Lung (tissue), 12 donors: ENCODE data around the gene FYCO1. TPM values are rescaled to one million over a fixed set of nuclear protein-coding genes. Genes with fewer than 3 reads are reported as not detected.

Source experiments
- ATAC-seq: fragments of 200-7000 bp; cut with Tn5 transposase; one replicate; pipeline ENCODE4 v1.9.1; 2020; ENCODE audit warnings: moderate number of reproducible peaks; ENCODE audit not compliant: insufficient read depth, low FRiP score
- DNase-seq, 3 donors: peaks; one replicate each; pipeline ENCODE4 v3.0.0-alpha.2; 2013 to 2017
- H3K27ac ChIP-seq, 2 donors: one replicate each; pipeline ENCODE4 v1.5.1; 2013; ENCODE audit warnings: mild to moderate bottlenecking in 2 of 2, moderate library complexity in 2 of 2, control low read depth in 1 of 2, inconsistent platforms in 1 of 2, low read depth in 1 of 2, low read length in 1 of 2
- H3K27me3 ChIP-seq, 3 donors: one replicate each; pipeline ENCODE4 v1.5.1; 2013; ENCODE audit warnings: low read length in 2 of 3; ENCODE audit not compliant: control insufficient read depth in 3 of 3, insufficient read depth in 3 of 3
- H3K36me3 ChIP-seq, 4 donors: one replicate each; pipeline ENCODE4 v1.5.1; 2013; ENCODE audit warnings: low read length in 4 of 4, mild to moderate bottlenecking in 1 of 4, moderate library complexity in 1 of 4; ENCODE audit not compliant: control insufficient read depth in 4 of 4, insufficient read depth in 4 of 4
- H3K4me1 ChIP-seq, 5 donors: one replicate each; pipeline ENCODE4 v1.5.1; 2013; ENCODE audit warnings: low read length in 5 of 5, mild to moderate bottlenecking in 2 of 5, moderate library complexity in 1 of 5; ENCODE audit not compliant: control insufficient read depth in 5 of 5, insufficient read depth in 5 of 5
- H3K4me3 ChIP-seq: one replicate; pipeline ENCODE4 v1.5.1; 2013; ENCODE audit warnings: mild to moderate bottlenecking, control low read depth, moderate library complexity
- H3K9ac ChIP-seq, 2 donors: one replicate each; pipeline ENCODE4 v1.5.1; 2013; ENCODE audit warnings: low read length in 2 of 2, control low read depth in 1 of 2; ENCODE audit not compliant: insufficient read depth in 1 of 2
- H3K9me3 ChIP-seq, 4 donors: one replicate each; pipeline ENCODE4 v1.5.1; 2013; ENCODE audit warnings: low read length in 3 of 4, mild to moderate bottlenecking in 1 of 4, moderate library complexity in 1 of 4; ENCODE audit not compliant: control insufficient read depth in 4 of 4, insufficient read depth in 3 of 4
- WGBS, 2 donors: extraction: QIAGEN DNeasy Blood & Tissue Kit; methylation state at CpG; one replicate each; pipeline ENCODE4 v1.1.7; 2013; 5-methylcytosine and 5-hydroxymethylcytosine counted together
- polyA plus RNA-seq, 2 donors: library from polyadenylated mRNA; stranded (reverse); fragments of 200-250 nt; gene quantifications; one replicate each; pipeline ENCODE4 v1.2.1, GENCODE V29; 2013
- total RNA-seq, 2 donors: library from RNA; depleted of rRNA in 1 of 2; stranded (reverse); fragments of >200 nt in 1 of 2; gene quantifications; one replicate each; pipeline ENCODE4 v1.2.1, GENCODE V29; 2014 to 2021
- TF ChIP-seq, protein P1 (sequence below): IDR thresholded peaks from 2 replicates; pipeline ENCODE4 v1.5.1; 2012; ENCODE audit warnings: mild to moderate bottlenecking; ENCODE audit errors: control extremely low read depth, extremely low read depth
- donor health status: control.
- donor health status: control.
- donor health status: Bipolar disorder and iron deficiency.
- donor health status: healthy.
- donor health status: DM: yes; HTN: yes; CAD: no.

FYCO1 gene
- total and polyA plus RNA-seq, 4 donors: 11.3 to 38.7 (median 23.2) TPM

GRCh38 chr3:45914362-45915058 lies 81.1 kb downstream of the FYCO1 start:
- Histone ChIP-seq H3K9ac (no peak overlapping the region), H3K27ac (no peak overlapping the region), H3K4me3 (no peak overlapping the region), H3K4me1 (peaks cover 0 to 7% (median 0%) of the 10 kb centered on the region in 5 donors), H3K27me3 (no peaks in the 10 kb centered on the region), H3K36me3 (peaks cover 2 to 6% (median 3%) of the 10 kb centered on the region in 4 donors), H3K9me3 (no peaks in the 10 kb centered on the region)
- WGBS, 2 donors: 93 to 97% methylated on average over 7 of the region's 7 CpGs
- ATAC-seq (no peak), DNase-seq (no peak)
- TF ChIP-seq, protein P1, sequence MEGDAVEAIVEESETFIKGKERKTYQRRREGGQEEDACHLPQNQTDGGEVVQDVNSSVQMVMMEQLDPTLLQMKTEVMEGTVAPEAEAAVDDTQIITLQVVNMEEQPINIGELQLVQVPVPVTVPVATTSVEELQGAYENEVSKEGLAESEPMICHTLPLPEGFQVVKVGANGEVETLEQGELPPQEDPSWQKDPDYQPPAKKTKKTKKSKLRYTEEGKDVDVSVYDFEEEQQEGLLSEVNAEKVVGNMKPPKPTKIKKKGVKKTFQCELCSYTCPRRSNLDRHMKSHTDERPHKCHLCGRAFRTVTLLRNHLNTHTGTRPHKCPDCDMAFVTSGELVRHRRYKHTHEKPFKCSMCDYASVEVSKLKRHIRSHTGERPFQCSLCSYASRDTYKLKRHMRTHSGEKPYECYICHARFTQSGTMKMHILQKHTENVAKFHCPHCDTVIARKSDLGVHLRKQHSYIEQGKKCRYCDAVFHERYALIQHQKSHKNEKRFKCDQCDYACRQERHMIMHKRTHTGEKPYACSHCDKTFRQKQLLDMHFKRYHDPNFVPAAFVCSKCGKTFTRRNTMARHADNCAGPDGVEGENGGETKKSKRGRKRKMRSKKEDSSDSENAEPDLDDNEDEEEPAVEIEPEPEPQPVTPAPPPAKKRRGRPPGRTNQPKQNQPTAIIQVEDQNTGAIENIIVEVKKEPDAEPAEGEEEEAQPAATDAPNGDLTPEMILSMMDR: no peak

DNA sequence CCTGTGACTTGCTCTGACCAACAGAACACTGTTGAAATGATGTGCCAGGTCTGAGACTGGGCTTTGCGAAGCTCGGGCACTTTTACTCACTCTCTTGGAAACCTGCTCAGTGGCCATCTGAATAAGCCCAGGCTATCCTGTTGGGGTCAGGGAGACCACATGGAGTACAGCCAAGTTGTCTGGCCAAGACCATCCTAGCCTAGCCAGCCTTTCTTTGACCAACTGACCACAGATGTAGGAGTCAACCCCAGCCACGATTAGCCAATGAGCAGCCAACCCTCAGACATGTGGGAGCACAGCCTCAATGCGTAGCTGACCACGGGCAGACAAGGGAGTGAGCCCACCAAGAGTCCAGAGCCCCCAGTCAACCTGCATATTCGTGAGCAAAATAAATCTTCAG lies 83.2 kb downstream of the FYCO1 start:
- H3K4me1 ChIP-seq: peaks cover 0 to 7% (median 0%) of the 10 kb centered on the region in 5 donors
- TF ChIP-seq, protein P1: no peak
- no peaks in the 10 kb centered on the region for H3K9me3 ChIP-seq
- WGBS, 2 donors: 94 to 99% methylated on average over 6 of the region's 6 CpGs
- no peak for DNase-seq
- peaks cover 0 to 2% (median under 1%) of the 10 kb centered on the region in 4 donors for H3K36me3 ChIP-seq
- no peak overlapping the region for H3K9ac ChIP-seq
- H3K4me3 ChIP-seq: no peak overlapping the region
- no peak overlapping the region for H3K27ac ChIP-seq
- H3K27me3 ChIP-seq: no peaks in the 10 kb centered on the region
- no peak for ATAC-seq

- H3K27ac ChIP-seq: no peak overlapping the region
- no peaks in the 10 kb centered on the region for H3K27me3 ChIP-seq
- 90 to 93% methylated on average over 11 of the region's 11 CpGs for WGBS, 2 donors
- no peak overlapping the region for H3K4me3 ChIP-seq
- peaks cover 0 to 7% (median 0%) of the 10 kb centered on the region in 5 donors for H3K4me1 ChIP-seq
- no peak for DNase-seq
- no peak overlapping the region for H3K9ac ChIP-seq
- TF ChIP-seq, protein P1: no peak
- no peaks in the 10 kb centered on the region for H3K9me3 ChIP-seq
- peaks cover 0 to 2% (median 0%) of the 10 kb centered on the region in 4 donors for H3K36me3 ChIP-seq
- no peak for ATAC-seq
Measured at GRCh38 chr3:45911511-45912226, 84.0 kb downstream of the FYCO1 start.
